GM19372 (cell line): ENCODE measurements around the gene ADAMTS7.
"Not testable (repeated sequence)": the region's sequence is repeated elsewhere in the genome, so short reads cannot be mapped to it uniquely, and the experiment has no call there.

ENCODE experiments used
- ATAC-seq: cut with Tn5 transposase; IDR thresholded peaks from one replicate; pipeline ENCODE4 v1.9.1; 2021; ENCODE audit warnings: mild to moderate bottlenecking, low read depth, moderate library complexity; ENCODE audit not compliant: unreplicated experiment

The ADAMTS7 gene

GRCh38 chr15:78781381-78781780 lies 29.9 kb downstream of the ADAMTS7 start:
- ATAC-seq: not testable (repeated sequence)

DNA sequence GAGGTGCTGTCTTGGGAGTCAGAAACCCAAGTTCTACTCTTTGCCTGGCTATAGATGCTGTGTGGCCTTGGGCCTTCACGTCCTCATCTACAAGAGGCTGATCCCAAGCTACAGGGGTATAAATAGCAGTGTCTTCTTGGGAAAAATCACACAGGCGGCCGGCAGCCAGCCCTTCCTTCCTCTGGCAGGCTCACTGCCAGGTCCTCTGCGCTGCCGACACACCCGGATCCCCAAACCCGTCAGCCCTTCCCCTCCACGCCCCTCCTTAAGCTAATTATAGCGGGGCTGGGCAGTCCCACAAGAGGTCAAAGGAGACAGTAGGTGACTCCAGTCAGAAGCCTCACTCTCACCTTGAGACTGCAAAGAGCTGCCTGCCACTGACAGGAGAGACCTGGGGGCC lies 31.3 kb downstream of the ADAMTS7 start:
- ATAC-seq: not testable (repeated sequence)

DNA sequence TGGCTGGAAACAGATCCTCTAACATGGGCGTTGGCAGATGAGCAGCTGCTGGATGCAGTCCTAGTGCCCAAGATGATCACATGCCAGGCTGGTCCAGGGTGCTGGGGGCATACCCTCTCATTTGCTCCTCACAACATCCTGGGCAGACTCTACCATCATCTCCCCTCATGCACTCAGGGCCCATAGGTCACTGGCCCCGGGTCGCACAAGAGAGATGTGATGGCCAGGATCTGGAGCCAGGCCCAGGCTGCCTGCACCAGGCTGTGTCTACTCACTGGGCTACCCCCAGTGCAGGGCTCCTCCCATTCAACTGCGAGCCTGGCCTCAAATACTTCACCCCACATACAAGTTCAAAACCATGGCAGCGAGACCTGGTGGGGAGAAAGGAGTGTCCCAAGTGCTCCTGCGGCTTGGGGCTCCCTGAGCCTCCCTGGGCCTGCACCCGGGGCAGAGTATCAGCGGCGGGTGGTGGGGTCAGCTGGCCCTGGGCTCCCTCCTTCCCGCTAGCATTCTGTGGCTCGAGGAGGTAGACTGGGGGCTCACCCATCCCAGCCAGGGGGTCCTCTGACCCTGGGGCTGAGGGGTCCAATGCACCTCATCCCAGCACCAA lies 32.0 kb downstream of the ADAMTS7 start:
- ATAC-seq: not testable (repeated sequence)

- no peak for ATAC-seq
Observed at GRCh38 chr15:78778422-78778821, 32.8 kb downstream of the ADAMTS7 start.

GRCh38 chr15:78777953-78778345 lies 33.3 kb downstream of the ADAMTS7 start:
- not testable (repeated sequence) for ATAC-seq

DNA sequence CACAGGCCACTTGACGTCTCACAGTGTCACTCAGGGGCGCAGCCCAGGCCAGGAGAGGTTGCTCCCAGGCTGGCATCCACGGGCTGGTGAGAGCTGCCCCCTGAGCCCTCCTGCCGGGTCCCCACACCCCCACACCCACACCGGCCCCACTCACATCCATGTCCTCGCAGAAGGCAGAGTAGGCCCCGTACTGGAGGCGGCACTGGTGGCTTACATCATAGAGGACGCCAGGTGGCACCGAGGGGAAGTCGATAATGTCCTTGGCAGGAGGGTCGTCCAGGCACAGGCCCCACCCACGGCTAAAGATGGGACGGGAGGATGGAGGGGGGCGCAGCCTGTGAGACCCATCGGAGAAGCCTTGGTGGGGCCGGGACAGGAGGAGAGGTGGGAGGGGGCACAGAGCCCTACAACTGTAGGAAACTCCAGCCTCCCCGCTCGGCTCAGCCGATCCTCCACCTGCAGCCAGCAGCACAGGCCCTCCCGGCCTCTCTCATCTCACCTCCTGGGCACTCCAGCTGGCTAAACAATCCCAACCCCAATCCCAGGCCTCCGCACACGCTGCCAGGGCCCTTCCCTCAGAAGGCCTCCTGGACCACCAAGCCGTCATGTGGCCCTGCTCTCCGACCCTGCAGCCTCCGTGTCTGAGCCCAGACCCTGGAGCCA lies 33.8 kb downstream of the ADAMTS7 start:
- ATAC-seq: not testable (repeated sequence)

- not testable (repeated sequence) for ATAC-seq
Observed at GRCh38 chr15:78776046-78776925, 35.0 kb downstream of the ADAMTS7 start.

DNA sequence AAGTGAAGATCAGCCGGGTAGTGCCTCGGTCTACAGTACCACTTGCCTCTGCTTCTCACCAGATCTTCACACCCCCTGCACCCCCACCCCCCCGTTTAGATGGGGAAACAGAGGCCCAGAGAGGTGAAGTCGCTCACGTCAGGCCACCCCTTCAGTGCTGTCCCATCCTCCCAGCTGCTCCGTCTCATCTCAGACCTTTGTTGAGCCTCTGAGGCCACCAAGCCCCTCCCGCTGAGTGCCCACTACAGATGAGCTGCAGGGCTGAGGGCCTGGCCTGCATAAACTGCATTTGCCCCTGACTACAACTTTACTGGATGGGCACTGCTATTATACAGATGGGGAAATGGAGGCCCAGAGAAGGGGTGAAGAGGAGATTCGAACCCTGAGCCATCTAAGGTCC lies 35.8 kb downstream of the ADAMTS7 start:
- ATAC-seq: no peak

DNA sequence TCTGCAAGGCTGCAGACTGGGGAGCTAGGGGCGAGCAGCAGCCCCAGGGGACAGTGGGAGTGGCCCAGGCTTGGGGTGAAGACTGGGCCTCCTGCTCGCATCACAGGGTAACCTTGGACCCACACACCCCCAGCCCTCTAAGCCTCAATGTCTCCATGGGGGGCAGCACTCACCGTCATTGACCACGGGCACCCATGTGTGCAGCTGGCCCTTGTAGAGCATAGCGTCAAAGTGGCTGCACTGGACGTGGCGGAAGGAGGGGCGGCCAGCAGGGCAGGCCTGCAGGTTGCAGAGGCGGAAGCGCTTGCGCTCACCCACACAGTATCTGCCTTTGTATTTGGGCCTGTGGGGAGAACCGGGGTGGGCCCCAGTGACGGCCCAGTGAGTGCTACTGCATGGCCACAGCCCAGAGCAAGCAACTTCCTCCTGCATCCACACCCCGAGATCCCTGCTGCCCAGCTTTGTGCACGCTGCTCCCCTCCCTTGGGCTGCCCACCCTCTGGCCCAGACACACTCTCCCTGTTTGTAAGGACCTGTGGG lies 36.7 kb downstream of the ADAMTS7 start:
- not testable (repeated sequence) for ATAC-seq

- not testable (repeated sequence) for ATAC-seq
Observed at GRCh38 chr15:78773765-78774450, 37.4 kb downstream of the ADAMTS7 start.

- ATAC-seq: no peak
Observed at GRCh38 chr15:78772738-78773137, 38.5 kb downstream of the ADAMTS7 start.

GRCh38 chr15:78771436-78772000 lies 39.7 kb downstream of the ADAMTS7 start:
- not testable (repeated sequence) for ATAC-seq

DNA sequence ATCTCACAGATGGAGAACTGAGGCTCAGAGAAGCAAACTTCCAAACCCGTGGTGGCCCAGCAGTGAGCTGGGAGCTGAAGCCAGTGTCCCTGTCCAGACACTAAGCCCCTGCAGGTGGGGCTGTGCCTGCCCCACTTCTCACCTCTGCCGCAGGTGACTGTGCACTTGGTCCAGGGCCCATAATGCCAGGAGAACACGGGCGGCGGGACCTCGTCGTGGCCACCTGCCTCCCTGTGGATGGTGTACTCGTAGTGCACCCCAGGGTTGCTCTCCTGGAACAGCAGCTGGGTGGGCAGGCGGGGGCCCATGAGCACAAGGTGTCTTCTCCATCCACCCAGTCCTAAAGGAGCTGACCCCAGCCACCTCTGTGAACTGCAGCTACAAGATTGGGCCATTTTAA lies 40.2 kb downstream of the ADAMTS7 start:
- ATAC-seq: not testable (repeated sequence)

- ATAC-seq: not testable (repeated sequence)
Observed at GRCh38 chr15:78769473-78770225, 41.6 kb downstream of the ADAMTS7 start.

DNA sequence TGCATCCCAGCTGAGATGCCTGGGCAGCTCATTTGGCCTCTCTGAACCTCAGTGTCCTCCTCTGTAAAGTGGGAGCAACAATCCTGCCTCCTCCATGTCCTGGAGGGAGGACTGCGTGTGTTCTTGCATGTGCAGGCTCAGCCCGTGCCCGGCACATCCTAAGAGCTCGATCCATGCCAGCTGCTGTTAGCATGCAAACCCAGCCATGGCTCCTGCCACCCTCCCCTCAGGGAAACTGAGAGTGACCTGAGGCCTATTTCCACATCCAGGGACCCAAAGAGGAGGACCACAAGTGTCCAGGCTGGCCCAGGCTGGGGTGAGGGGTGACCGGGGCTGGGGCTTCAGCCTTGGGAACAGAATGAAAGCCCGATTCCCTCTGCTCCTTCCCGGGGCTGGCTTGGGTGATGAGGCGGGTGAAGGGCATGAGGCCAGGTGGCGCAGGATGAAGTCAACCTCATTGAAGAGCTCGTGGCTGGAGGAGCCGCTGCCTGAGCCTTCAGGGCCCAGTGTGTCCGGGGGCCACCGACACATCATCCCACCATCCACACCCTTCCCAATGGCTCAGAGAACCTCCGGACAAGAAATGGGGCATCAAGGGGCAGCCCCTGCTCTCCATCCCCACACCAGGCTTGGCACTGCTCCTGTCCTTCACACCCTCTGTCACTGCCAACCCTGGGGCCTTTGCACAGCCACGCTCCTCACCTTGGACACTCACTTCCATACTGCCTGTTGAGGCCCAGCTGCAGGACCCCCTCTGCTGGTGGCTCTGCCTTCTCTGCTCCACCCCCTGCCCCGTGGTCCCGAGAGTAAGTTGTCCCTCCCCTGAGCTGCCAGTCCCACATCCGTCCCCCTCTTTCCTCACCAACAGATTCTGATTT lies 42.5 kb downstream of the ADAMTS7 start:
- no peak for ATAC-seq

DNA sequence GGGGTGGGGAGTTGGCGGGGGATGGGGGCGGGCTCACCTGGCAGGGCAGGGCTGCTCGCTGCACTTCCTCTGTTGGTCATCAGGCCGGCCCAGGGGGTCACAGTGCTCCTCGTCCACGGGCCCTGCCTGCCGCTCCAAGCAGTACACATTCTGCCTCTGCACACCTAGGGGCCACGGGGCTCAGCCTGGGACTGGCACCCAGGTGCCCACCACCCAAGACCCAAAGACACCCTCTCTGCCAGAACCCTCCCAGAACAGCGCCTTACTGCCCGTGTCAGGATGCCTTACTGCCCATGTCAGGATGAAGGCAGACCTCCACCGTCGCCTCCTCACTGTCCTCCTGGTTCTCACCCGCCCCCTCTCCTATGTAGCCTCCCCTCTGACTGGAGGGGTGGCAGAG lies 43.2 kb downstream of the ADAMTS7 start:
- ATAC-seq: no peak

GRCh38 chr15:78767331-78767951 lies 43.8 kb downstream of the ADAMTS7 start:
- ATAC-seq: no peak

- not testable (repeated sequence) for ATAC-seq
Observed at GRCh38 chr15:78766641-78767071, 44.6 kb downstream of the ADAMTS7 start.
